HG03045 (cell line): ENCODE measurements around the gene MX1.

Experiments
- ATAC-seq: cut with Tn5 transposase; IDR thresholded peaks from one replicate; pipeline ENCODE4 v1.9.1; 2021; ENCODE audit warnings: mild to moderate bottlenecking, moderate library complexity; ENCODE audit not compliant: unreplicated experiment

Gene MX1

GRCh38 chr21:41431788-41432548, 5.9 kb downstream of the MX1 start:
- peak; percentile 51 for ATAC-seq

GRCh38 chr21:41432562-41433460, 6.8 kb downstream of the MX1 start:
- no peak for ATAC-seq

- no peak for ATAC-seq
Observed at GRCh38 chr21:41433566-41433965, 7.5 kb downstream of the MX1 start.

GRCh38 chr21:41435706-41436105, 9.7 kb downstream of the MX1 start:
- ATAC-seq = no peak

GRCh38 chr21:41437729-41438128, 11.7 kb downstream of the MX1 start:
- no peak for ATAC-seq

- ATAC-seq = no peak
Observed at GRCh38 chr21:41438425-41439113, 12.5 kb downstream of the MX1 start.

- no peak for ATAC-seq
Observed at GRCh38 chr21:41439248-41439647, 13.2 kb downstream of the MX1 start.

- ATAC-seq = no peak
Observed at GRCh38 chr21:41441546-41441945, 15.5 kb downstream of the MX1 start.

GRCh38 chr21:41442481-41443186, 16.6 kb downstream of the MX1 start:
- no peak for ATAC-seq

- ATAC-seq = no peak
Observed at GRCh38 chr21:41443562-41443961, 17.5 kb downstream of the MX1 start.

- ATAC-seq = no peak
Observed at GRCh38 chr21:41444703-41445464, 18.8 kb downstream of the MX1 start.

GRCh38 chr21:41445465-41445862, 19.4 kb downstream of the MX1 start:
- no peak for ATAC-seq

GRCh38 chr21:41446586-41446985, 20.5 kb downstream of the MX1 start:
- no peak for ATAC-seq

GRCh38 chr21:41447356-41447755, 21.3 kb downstream of the MX1 start:
- ATAC-seq = no peak

- ATAC-seq = no peak
Observed at GRCh38 chr21:41449613-41450012, 23.6 kb downstream of the MX1 start.

GRCh38 chr21:41451753-41452676, 26.0 kb downstream of the MX1 start:
- no peak for ATAC-seq

GRCh38 chr21:41453198-41453597, 27.2 kb downstream of the MX1 start:
- ATAC-seq = no peak

GRCh38 chr21:41453761-41454160, 27.7 kb downstream of the MX1 start:
- ATAC-seq = no peak

- no peak for ATAC-seq
Observed at GRCh38 chr21:41458121-41458520, 32.1 kb downstream of the MX1 start.
